Stimulated activated CD4-positive, alpha-beta T cell treated with anti-CD3 and anti-CD28 coated beads, Interleukin-1b, Interleukin-23, amount 100 ng/mL, for 1 hour (primary cell): ENCODE data around the gene ALDOB.

ENCODE experiments used
- DNase-seq, 2 donors: peaks; one replicate each; pipeline ENCODE4 v3.0.0-alpha.2; 2020; ENCODE audit warnings: low read depth in 2 of 2

The ALDOB gene

GRCh38 chr9:101383361-101383760 is 52.2 kb downstream of the ALDOB start:
- DNase-seq: no peak

GRCh38 chr9:101381833-101382342 is 53.7 kb downstream of the ALDOB start:
- no peak for DNase-seq

GRCh38 chr9:101381118-101381517 is 54.5 kb downstream of the ALDOB start:
- no peak for DNase-seq

DNA sequence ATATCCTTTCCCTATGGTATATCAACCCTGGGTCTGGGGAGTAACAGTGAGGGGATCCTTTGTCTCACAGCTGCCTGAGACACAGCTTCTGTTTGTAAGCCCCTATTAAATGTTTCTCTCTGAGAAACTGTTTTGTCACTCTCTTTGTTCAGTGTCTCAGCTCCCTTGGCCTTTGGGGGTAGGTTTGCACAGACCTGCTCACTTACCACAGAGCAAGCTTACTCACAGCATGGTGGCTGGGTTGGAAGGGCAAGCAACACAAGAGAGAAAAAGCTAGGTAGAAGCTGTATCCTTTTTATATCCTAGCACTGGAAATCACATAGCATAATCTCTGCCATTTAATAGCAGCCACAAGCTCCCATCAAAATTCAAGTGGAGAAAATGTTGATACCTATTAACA is 55.3 kb downstream of the ALDOB start:
- no peak for DNase-seq

- no peak for DNase-seq
Measured at GRCh38 chr9:101376111-101376848, 59.3 kb downstream of the ALDOB start.

- DNase-seq: no peak
Measured at GRCh38 chr9:101375546-101375945, 60.0 kb downstream of the ALDOB start.

DNA sequence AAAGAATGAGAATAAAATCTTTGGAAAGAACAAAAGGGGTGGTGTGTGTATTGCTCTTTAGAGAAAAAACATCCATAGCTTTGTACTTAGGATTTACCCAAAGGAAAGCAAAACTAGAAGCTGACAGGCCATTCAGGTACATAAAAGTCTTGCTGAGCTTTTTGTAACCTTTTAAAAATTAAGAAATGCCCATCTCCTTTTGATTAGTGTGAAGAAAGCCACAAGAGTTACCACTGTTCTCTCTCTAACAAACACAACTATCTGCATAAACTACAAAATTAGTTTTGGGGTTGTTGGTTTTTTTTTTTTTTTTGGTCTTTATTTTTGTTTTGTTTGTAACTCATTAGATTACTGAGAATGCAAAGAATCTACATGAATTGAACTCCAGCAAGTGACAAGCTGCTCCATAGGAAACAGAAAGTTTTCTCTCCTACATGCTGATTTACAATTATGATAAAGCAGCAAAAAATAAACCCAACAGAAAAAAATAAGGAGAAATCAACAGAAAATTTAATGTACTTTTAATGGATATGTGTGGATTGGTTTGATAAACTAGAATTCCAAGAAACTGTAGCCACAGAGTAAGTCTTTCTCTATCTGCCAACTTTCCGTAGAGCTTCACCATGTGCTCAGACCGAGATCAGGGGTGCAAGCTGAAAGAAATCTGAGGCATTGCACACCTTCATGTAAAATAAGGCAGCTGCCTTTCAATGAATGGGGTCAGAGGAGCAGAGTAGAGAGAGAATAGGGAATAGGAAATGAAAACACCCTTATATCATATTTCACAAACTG is 63.1 kb downstream of the ALDOB start:
- no peak for DNase-seq

DNA sequence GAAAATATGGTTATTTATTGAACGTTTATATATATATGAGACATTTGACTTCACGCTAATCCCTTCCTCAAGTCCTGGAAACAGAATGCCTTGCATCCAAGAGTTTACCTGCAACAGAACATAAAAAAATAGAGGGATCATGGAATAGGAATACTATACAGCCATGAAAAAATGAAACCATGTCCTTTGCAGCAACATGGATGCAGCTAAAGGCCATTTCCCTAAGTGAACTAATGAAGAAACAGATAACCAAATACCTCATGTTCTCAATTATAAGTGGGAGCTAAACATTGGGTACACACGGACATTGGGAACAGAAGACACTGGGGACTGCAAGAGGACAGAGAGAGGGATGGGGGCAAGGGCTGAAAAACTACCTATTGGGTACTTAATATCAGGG is 63.8 kb downstream of the ALDOB start:
- DNase-seq: no peak
